Measurements from ENCODE around the gene GNPTG.

The GNPTG gene

DNA sequence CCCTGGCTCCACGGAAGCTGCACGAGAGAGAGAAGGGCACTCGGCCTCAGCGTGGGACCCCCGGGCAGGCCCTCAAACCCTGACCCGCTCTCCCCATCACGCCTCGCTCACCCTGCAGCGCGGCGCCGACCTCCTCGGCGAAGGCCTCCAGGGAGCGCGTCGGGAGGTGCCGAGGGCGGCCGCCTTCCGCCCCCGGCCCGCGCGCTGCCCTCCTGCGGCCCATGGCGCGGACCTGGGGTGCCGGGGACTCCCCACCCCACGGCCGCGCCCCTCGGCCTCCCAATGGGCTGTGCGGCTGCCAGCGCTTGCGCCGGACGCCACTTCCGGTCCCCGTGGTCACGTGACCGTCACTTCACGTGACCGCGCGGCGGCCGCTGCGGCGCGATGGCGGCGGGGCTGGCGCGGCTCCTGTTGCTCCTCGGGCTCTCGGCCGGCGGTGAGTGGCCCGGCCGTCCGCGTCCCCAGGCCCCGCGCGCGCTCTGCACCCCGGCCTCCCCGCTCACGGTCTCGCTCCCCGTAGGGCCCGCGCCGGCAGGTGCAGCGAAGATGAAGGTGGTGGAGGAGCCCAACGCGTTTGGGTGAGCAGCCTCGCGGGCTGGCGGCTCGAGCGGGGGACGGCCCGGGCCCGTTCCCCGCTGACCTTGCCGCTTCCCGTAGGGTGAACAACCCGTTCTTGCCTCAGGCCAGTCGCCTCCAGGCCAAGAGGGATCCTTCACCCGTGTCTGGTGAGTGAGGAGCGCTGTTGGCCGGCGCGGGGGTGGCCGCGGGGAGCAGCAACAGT, at the start of gene GNPTG, which contains the start of gene TSR3:
TSS of gene GNPTG (plus strand) at position 350 of the 781 bp plus-strand sequence. CDS start at position 385, 35 bp downstream.
TSS of gene TSR3 (minus strand) at position 297 of the 781 bp plus-strand sequence. CDS start at position 223, 74 bp downstream.
- peak; percentile 77 to 88 for DNase-seq (ENCODE audit: low read depth in 2 of 2)

DNA sequence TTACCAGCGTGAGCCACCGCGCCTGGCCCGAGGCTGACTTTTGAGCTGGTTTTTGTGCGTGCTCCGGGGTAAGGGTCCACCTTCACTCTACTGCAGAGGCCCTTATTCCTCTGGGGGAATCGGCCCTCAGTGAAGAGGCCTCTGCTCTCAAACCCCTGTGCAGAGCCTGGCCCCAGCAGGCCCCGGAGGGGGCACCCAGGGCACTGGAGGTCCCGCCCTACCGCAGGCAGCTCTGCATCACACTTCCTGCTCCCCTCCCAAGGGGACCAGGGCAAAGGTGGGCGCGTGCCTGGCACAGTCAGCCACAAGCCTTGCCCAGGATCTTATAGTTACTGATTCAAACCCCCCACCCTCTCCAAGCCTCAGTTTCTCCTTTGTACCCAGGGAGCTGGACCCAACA, 45.9 kb upstream of the GNPTG start:
- DNase-seq (ENCODE audit: low read depth in 2 of 2) = no peak

DNA sequence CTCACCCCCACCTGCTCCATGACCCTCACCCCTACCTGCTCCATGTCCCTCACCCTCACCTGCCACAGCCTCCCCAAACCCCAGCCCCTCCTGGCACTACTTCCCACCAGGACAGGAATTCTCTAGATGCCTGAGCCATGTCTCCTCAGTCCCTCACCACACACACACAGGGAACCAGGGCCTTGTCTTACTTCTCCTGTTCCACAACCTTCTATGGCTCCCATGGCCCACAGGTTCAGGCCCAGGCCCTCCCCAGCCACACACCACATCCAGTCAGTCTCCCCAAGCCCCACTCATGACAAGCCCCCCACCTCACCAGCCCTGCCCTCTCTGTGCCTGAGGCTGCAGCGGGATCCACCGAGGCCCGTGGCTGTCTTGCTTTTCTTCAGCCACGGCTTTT, 45.4 kb upstream of the GNPTG start:
- DNase-seq (ENCODE audit: low read depth in 2 of 2) = no peak

DNA sequence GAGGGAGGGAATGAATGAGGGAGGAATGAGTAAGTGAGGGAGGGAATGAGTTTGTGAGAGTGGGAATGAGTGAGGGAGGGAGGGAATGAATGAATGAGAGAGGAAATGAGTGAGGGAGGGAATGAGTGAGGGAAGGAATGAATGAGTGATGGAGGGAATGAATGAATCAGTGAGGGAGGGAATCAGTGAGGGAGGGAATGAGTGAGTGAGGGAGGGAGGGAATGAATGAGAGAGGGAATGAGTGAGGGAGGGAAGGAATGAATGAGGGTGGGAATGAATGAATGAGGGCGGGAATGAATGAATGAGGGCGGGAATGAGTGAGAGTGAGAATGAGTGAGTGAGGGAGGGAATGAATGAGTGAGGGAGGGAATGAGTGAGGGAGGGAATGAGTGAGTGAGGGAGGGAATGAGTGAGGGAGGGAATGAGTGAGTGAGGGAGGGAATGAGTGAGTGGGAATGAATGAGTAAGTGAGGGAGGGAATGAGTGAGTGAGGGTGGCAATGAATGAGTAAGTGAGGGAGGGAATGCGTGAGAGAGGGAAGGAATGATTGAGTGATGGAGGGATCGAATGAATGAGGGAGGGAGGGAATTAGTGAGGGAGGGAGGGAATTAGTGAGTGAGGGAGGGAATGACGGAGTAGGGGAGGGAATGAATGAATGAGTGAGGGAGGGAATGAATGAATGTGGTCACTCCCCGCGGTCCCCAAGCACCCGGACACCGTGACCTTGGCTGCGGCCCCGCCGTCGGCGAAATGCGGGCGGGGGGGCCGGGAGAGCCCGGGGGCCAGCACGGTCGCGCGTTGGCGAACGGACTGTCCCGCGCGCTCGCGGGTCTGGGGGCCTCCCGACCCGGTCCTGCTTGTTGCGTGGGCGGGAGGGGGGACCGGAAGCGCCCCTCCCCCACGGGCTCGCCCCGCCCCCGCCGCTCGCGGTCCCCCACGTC, 43.4 kb upstream of the GNPTG start:
- no peak for DNase-seq (ENCODE audit: low read depth in 2 of 2)

DNA sequence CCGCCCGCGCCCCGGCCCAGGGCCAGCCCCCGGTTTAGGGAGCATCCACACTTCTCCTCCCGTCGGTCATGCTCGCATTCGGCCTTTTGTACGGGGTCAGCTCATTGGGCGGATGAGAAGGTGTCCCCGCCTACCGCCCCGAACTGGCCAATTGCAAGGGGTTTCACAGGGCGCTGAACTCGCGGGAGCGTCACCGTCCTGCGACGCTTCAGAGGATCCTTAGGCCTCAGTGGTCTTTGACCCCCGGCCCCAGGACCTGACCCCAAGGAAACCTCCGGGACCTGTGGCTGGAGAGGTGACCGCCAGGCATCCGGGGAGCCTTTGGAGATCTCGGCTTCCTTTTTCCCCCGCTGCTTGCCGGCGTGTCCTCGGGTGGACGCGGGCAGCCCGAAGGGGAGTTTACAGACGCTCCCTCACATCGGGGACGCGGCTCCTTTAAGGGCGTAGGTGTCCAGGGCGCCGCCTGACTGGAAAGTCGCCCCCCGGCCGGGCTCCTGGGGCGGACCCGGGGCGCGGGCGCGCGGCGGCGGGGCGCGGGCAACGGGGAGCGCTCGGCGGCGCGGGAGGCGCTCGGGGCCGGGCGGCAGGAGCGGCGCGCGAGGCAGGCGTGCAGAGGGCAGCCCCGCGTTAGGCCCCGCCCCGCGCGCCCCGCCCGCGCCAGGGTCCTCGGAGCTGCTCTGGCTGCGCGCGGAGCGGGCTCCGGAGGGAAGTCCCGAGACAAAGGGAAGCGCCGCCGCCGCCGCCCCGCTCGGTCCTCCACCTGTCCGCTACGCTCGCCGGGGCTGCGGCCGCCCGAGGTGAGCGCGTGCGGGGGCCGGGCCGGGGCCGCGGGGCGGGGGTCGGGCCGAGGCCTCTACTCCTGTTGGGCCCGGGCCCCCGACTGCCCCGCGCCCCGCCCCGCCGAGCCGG, 42.5 kb upstream of the GNPTG start, which contains the start of gene UBE2I:
TSS of gene UBE2I (plus strand) at position 660 of the 909 bp plus-strand sequence. CDS start 4,395 bp downstream, outside the sequence.
- peak; percentile 94 for DNase-seq (ENCODE audit: low read depth in 2 of 2)

DNA sequence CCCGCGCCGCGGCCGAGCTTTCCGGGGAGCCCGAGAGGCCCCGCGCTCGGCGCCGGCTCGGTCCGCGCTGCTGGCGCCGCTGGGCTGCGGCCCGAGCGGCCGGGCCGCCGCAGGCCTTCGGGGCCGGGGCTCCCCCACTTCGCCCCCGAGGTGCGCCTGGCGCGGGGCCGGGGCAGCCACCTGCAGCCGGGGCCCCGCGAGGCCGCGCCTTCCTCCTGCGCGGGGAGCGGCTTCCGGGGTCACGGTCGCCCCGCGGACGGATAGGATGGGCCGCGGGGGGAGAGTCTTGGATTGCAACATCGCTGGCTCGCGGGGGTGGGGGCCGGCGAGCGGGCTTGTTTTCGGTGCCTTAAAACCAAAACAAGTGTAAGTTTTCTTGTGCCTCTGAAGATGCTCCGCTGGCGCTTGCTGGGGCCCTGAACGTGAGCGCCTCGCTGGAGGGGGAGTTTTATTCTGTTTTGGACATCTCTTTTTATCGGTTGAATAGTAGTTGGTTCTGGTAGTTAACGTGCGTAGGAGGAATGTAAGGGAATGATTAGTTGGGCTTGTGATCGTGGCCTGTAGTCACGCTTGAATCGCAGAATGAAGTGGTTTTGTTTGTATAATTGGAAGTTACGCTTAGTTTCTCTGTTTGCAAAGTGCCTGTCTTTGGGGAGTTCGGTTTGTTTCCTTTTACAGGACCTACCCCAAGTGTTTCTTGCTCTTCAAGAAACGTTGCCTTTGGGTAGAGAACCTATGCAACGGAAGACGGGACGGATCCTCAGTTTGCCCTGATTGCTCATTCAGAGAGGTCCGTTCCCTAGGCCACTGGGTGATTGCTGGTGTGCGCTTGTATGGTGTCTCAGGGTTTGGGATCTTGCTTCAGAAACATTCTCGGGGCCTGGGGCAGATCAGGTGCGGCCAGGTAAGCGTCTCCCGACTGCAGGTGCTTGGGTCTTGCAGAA, 41.6 kb upstream of the GNPTG start:
- peak; percentile 45 to 61 for DNase-seq (ENCODE audit: low read depth in 2 of 2)

DNA sequence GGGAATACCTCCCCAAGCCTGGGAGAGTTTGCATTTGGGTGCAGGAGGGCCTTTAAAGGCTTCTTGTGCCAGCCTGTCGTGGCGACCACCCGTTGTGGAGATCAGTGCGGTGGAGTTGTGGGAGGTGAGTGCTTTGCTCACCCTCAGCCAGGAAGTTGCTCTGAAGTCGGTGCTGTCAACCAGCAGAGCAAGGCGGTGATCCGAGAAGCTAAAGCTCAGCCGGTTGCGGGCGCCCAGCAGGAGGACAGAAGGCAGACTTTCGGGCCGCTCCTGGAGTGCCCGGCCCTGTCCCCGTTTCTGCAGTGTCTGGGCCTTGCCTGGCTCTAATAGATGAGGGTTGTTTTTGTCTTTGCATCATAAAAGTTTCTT, 40.9 kb upstream of the GNPTG start:
- DNase-seq (ENCODE audit: low read depth in 2 of 2) = no peak

DNA sequence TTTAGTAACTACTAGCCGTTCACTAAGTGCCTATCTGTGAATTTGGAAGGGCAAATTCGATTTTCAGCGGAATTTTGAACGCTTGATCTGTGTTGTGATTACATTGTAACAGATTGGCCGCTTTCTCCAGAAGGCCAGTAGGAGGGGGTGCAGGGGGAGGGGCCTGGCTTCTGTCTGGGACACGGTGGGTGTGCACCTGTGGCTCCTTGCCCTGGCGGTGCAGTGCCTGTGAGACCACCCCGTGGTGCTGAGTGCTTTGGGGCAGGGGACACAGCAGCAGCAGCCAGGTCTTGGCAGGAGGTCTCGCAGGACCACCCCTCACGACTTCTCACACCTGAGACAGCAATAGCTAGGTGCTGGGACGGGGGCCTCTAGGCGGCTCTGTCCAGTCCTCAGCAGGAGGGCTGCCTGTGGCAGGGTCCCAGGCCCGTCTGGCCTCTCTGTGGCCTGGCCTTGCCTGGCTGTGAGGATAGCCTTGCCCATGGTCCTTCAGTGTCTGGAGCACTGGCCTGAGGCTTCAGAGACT, 40.5 kb upstream of the GNPTG start:
- no peak for DNase-seq (ENCODE audit: low read depth in 2 of 2)

DNA sequence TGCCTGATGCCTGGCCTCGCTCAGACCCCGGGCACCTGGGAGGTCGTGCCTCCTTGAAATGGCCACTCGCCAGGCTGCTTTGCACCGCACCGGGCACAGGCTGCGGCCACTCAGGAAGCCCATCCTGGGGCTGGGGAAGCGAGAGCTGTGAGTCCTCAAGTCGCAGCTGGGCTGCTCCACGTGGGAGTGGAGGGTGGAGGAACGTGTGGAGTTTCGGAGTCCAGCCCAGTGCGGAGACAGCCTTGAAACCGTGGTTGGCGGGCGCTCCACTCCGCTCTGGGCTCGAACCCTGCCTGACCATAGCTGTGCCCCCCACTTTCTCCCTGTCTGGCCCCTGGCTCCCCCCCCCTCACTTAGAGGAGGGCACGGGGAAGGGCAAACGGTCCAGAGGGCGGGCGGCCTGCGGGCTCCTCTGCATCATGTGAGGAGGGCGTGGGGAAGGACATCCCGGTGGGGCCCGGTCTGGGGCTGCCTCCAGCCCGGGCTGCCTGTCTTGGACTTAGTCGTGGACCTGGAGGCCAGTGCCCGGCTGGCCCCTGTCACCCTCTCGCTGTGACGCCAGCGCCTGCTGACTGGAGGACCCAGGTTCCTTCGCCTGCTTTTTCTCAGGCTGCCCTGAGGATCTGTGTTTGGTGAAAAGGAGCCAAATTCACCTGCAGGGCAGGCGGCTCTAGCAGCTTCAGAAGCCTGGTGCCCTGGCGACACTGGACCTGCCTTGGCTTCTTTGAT, 39.8 kb upstream of the GNPTG start:
- DNase-seq (ENCODE audit: low read depth in 2 of 2) = no peak

DNA sequence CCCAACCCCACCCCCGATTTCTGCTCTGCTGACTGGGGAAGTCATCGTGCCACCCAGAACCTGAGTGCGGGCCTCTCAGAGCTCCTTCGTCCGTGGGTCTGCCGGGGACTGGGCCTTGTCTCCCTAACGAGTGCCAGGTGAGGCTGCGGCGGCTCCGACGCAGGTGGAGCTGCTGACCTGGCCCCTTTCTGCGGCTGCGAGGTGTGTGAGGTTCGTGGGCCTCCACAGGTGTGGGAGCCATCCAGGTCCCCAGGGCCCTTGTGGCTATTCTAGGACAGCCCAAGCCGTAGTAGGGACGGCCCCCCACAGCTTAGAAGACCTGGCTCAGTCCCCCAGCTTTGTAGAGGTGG, 39.3 kb upstream of the GNPTG start:
- no peak for DNase-seq (ENCODE audit: low read depth in 2 of 2)

DNA sequence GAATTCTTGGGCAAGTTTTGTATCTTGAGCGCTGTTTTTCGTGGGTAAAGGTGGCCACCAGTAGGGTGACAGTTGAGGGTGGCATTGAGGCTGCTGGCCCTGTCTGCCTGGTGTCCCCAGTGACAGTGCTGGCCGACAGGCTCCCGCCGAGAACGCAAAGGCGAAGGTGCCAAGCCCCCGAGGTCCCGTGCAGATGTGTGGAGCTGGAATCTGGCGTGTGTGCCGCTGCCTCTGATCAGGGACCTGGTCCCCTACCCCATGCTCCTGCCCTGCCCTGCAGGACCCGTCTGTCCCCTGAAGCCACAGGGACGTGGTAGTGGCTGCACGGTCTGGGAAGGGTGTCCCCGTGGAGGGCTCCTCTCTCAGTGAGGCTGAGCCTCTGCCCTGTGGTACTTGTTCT, 38.8 kb upstream of the GNPTG start:
- DNase-seq (ENCODE audit: low read depth in 2 of 2) = no peak

DNA sequence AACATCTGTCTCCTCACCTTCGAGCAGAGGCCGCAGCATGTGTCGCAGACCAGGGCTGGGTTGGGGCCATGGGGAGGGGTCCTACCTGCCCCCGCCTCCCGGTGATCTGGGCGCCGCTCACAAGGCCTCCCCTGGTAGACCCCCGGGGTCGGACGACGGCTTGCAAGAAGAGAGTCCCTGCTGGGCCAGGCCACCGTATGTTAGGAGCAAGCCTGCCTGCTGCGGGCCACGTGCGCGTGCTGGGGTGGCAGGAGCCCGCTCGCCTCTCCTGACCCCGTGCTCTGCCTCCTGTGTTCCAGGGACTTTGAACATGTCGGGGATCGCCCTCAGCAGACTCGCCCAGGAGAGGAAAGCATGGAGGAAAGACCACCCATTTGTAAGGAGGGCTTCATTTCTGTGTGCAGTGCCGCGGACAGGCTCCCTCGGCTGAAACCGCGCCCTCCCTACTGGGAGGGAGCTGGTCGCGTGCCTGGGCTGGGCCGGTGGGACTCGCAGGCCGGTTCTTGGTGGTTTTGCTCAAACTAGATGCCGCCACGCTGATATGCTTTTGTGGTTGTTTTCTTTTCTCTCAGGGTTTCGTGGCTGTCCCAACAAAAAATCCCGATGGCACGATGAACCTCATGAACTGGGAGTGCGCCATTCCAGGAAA, 37.9 kb upstream of the GNPTG start:
- no peak for DNase-seq (ENCODE audit: low read depth in 2 of 2)

DNA sequence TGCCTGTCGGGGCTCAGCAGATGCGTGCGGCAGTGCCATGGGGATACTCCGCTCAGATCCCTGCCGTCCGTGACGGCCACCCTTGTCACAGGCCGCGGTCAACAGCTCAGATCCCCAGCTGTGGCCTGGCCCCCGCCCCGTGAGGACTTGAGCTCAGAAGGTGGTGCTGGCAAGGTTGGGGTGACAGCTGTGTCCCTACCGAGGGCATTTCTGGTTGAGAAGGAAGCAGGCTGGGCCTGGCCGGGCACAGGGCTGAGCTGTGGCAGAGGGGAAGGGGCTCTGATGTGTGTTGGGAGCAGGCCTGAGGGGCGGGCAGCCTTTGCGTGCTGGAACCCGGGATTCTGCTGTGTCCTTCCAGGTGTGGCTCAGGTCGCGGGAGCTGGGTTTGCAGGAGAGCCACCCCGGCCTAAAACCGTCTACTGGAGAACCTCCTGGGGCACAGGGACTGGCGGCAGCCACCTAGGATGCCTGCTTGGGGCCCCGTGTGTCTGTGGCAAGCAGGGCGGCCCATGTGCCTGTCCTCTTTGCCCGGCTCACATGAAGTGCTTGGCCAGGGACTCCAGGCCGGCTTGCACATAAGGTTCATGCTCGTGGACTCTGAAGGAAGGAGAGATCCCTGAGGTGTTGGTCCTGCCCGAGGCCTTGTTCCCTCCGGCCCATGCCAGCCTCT, 37.2 kb upstream of the GNPTG start:
- DNase-seq (ENCODE audit: low read depth in 2 of 2) = no peak

DNA sequence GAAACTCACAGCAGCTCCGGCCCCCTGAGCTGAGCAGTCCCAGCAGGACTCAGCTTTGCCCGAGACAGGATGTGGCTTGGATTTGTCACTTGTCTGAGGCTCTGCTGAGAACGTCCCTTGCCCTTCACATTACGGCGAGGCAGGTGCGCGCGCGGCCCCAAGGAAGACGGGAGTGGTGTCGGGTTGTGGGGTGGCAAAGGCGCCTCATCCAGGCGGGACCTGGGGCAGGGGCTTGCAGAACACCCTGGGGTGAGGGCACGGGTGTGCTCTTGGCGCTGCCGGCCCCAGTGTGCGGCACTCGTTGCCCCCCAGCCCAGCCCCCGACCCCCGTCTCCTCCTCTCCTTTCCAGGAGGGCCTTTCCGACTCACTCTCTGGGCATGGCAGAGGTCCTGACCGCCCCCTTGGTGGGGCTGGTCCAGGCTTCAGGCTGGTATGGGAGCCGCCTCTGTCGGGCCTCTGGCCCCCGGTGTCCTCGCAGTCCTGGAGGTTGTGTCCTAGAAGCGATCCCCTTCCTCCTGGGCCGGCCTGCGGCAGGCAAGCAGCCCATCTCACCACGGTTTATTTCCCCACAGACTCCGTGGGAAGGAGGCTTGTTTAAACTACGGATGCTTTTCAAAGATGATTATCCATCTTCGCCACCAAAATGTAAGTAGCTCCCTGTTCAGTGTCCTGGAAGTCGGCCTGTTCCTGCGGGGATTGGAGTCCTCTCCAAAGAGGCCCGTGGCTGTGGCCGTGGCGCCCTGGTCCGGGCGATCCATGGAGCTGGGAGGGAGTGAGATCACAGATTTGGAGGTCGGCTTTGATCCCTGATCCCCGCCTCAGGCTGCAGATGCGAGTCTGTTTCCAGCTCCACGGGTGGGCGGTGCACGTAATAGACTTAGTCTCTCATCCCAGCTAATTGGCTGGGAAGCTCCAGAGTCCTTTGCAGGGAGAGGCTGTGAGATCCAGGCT, 36.4 kb upstream of the GNPTG start:
- DNase-seq (ENCODE audit: low read depth in 2 of 2) = no peak

DNA sequence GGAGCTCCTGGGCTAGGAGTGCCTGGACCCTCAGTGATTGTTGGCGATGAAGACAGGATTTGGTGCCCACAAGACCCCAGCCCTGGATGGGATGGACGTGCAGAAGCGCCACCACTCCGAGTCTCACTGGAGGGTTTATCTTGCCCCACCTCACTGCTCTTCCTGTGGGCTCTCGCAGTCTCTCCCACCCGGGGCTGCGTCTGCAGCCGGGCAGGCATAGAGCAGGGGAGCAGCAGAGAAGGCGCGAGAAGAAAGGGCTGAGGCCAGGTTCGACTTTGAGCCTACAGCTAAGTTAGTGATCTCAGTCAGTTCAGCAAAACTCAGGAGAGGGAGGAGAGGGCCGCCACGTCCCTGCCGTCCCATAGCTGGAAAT, 35.7 kb upstream of the GNPTG start:
- DNase-seq (ENCODE audit: low read depth in 2 of 2) = no peak

DNA sequence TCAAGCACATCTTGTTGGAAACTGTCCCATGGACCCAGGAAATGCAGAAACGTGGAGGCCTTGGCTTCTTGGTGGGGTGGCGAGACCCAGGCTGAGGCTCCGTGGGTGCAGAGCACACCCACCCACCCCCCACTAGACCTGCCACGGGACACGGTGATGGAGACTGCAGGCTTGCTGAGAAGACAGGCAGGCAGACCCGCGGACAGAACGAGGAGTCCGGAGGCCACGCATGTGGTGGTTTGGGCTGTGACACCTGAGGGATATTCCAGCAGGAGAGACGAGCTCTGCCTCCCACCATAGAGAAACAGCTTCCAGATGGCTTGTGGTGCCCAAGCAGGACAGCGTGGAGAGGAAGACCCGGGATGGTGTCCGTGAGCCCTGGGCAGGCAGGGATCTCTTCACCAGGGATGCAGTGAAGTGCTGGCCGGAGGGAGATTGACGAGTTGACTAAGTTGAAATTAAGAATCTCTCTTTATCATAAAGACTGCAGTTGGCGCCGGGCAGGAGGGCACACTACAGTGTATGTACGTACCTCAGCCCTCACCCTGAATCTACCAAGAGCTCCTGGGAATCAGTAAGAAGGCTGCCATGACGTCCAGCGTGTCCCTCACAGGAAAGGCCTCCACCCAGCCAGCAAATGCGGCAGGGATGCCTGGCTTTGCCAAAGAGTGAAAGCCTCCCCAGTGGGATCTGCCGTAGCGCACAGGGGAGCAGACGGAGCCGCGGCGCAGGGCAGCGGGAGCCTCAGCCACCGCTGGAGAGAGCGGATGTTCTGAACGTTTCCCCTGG, 34.1 kb upstream of the GNPTG start:
- DNase-seq (ENCODE audit: low read depth in 2 of 2) = no peak

DNA sequence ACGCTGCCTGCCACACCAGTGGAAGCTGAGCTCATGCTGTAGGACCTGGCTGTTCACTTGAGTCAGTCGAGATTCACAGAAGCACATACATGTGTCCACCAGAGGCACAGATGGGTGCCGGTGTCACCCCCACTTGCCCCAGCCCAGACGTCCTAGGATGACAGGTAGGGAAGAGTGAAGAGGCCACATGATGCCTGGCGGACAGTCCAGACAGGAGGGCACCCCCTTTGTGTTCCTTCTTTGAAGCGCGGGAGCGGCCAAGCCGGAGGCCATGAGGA, 33.5 kb upstream of the GNPTG start:
- DNase-seq (ENCODE audit: low read depth in 2 of 2) = no peak

Measured in stimulated activated CD8-positive, alpha-beta memory T cell treated with anti-CD3 and anti-CD28 coated beads, Interleukin-2, amount 100 ng/mL, for 48 hours (primary cell).